HG03108 (cell line): ENCODE data around the gene C17orf67.
"Not testable (repeated sequence)": the region's sequence is repeated elsewhere in the genome, so short reads cannot be mapped to it uniquely, and the experiment has no call there.

ENCODE experiments used
- ATAC-seq: cut with Tn5 transposase; IDR thresholded peaks from one replicate; pipeline ENCODE4 v1.9.1; 2021; ENCODE audit warnings: moderate library complexity; ENCODE audit not compliant: unreplicated experiment

Gene C17orf67

DNA sequence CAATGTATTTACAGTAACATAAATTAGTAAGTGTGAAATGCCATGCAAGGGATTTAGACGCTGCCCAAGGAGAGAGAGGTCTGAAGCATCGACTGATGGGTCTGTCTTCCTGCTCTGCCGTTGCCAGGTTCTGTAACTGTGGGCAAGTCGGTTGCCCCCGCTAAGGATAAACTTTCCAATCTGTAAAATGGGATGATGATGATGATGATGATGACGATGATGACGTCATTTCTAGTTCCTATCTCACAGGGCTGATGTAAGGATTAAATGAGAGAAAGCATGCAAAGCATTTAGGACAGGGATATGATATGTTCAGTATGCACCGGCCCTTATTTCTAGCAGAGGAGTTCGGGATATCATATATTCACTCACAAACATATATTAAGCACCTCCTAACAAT lies 54.8 kb downstream of the C17orf67 start:
- ATAC-seq: no peak

DNA sequence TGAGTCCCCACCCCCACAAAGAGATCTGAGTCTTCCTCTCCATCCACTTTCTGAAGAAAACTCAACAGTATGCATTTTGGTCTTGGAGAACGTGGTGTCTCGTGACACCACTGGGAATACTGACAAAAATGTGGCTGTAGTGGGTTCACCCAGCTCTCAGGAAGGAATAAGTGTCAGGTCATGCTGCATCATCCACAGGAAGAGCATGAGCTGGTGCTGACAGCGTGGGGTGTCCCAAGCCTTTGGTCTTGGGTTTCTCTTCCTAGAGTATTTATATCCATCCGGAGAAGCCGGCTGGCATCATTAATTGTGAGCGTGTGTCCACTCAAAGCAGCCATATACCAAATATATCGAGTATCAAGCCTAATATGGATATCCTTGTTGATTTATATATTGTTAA lies 55.9 kb downstream of the C17orf67 start:
- no peak for ATAC-seq

DNA sequence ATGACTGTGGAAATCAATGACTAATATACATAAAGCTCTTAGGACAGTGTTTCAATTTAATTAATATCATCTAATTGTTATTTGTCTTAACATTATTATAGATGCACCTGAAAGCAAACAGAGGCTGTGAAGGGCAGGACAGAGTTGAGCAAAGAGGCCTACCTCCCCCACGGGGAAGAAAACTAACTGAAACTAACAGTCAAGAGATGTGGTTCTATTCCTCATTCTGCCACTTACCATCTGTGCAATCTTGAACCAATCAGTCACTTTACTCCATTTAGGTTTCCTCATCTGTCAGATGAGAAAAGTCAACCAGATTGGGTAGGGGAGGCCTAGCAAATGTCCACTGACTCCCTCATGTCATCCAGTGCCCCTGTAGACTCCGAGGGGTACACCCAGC lies 59.1 kb downstream of the C17orf67 start:
- ATAC-seq: no peak

GRCh38 chr17:56773124-56773523 lies 60.6 kb downstream of the C17orf67 start:
- ATAC-seq: no peak

DNA sequence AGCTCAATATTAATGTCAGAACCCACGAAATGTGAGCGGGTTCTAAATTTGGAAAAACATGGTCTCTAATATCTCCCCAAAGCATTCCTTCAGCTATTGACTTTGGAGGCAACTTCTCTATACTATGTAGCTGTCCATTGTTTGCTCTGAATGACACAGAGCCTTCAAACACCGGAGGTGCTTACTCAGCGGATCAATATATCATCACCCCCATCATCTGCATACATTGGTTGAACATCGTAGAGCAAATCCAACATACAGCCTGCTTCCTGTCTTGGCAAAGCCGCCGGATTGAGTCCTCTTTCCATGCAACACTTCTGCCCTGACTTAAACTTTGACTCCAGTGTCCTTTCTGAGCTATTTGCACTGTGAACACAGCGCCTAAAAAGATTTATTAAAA lies 61.3 kb downstream of the C17orf67 start:
- no peak for ATAC-seq

- ATAC-seq: no peak
Measured at GRCh38 chr17:56771975-56772374, 61.7 kb downstream of the C17orf67 start.

GRCh38 chr17:56771563-56771962 lies 62.2 kb downstream of the C17orf67 start:
- ATAC-seq: no peak

GRCh38 chr17:56770427-56770826 lies 63.3 kb downstream of the C17orf67 start:
- no peak for ATAC-seq

DNA sequence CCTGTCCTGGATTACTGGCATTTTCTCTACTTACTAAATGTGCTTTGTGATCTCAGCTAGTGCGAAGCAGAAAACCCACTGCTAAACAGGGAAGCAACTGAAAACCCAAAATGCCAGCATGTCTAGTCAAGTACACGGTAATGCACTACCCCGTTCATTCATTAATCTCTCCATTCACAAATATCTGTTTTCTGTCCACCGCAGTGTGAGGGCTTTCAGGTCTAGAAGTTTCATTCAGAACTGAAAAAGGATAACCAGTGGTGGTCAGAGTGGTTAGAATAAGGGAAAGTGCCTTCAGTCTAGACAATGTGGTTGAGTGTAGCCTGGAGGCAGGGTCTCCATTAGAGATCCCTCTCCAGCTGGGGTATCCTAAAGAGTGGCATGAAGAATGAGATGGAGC lies 68.3 kb downstream of the C17orf67 start:
- no peak for ATAC-seq

DNA sequence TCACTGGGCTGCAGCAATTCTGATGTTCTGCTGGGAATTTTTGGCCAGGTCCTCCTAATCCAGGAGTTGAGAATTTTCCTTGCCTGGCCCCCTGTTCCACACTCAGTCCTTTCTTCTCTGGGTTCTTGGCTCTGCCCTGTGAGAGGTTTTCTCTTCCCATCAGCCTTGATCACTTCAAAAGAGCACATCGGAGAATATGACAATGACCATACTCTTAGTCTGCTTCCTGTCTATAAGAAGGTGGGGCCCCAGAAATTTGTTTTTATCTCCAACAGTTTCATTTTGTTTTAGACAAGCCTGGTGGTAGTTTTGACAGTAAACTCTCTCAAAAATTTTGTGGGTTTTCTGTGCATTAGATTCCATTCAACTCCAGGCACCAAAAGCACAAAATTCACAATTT lies 70.7 kb downstream of the C17orf67 start:
- no peak for ATAC-seq

DNA sequence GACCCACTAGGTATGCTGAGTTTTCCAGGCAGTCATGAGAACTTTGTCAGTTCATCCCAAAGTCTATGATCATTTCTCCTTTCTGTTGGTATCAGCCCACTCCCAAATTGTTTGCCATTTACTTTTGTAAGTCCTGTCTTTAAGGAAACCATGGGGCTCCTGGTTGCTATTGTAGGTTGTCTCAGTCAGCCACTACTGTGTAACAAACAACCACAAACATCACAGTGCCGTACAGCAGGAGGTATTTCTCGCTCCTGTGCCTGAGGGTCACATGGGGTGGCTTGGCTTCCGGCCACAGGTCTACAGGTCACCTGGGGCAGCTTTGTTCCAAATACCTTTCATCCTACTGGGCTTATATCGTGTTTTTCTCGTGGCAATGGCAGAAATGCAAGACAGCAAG lies 71.6 kb downstream of the C17orf67 start:
- ATAC-seq: no peak

GRCh38 chr17:56761387-56761786 lies 72.3 kb downstream of the C17orf67 start:
- ATAC-seq: no peak

- not testable (repeated sequence) for ATAC-seq
Measured at GRCh38 chr17:56757611-56758010, 76.1 kb downstream of the C17orf67 start.

- ATAC-seq: no peak
Measured at GRCh38 chr17:56756536-56756935, 77.2 kb downstream of the C17orf67 start.

- no peak for ATAC-seq
Measured at GRCh38 chr17:56755310-56755709, 78.4 kb downstream of the C17orf67 start.

DNA sequence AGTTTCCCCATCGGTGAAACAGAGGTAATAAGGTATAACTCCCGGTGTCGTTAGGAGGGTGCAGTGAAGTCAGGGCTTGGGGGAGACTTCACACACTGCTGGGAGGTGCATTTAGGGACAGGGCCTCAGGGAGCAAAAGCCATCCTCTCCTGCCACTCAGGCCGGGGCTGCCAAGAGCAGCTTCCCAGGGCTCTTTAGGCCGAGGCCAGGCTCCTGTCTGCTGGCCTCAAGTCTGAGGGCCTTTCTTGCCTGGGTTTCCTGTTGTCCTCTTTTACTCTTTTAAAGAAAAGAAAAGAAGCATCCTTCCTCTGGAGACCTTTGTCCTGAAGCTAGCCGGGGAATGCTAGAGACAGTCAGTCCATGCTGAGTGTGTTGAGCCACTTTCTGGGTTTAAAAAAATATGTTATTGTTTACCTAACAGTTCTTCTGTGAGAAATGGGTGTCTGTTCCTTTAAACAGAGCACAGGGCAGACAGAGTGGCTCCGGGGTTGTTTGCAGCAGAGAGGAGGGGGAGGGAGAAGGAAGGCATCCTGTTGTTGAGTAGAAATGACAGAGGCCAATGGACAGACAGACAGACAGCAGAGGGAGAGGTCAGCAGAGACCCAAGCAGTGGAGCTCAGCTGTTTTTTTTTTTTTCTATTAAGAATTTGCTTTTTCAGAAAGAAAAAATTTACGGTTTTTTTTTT lies 79.1 kb downstream of the C17orf67 start:
- ATAC-seq: no peak

GRCh38 chr17:56752263-56752836 lies 81.4 kb downstream of the C17orf67 start:
- no peak for ATAC-seq

DNA sequence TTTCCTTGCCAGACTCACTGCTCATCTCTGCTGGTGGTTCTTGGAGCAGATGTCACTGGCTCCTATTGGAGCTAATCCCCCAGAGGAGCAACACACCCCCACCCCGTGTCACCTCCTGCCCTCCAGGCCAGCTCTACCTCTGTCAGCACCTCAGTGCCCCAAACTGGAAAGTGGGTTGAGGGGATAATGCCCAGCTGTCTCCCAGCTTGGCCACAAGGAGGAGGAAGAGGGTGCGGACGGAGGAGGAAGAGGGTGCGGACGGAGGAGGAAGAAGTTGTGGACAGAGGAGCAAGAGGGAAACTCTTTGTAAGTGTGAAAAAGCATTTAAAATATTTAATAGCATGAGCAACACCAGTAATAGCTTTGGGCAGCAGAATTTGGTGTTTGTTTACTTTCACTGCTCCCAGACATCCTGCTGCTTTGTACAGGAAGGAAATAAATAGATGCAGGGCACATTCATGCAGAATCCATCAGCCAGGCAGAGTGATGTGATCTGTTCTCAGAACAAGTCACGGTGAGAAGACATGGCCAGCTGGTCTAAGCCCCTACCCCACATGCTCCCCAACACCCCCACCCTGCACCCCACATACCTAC lies 82.5 kb downstream of the C17orf67 start:
- ATAC-seq: no peak

DNA sequence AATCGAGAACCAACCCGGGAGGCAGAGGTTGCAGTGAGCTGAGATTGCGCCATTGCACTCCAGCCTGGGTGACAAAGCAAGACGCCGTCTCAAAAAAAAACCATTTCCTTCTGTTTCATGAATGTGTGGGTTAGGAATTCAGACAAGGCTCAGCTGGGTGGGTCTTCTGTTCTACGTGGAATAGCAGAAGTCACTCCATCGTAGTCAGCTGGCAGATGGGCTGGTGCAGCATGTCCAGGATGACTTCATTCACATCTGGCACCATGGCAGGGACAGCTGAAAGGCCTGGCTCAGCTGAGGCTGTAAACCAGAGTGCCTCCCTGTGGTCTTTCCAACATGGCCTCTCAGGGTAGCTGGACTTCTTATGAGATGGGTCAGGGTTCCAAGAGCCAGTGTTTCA lies 89.0 kb downstream of the C17orf67 start:
- no peak for ATAC-seq

- no peak for ATAC-seq
Measured at GRCh38 chr17:56742601-56743000, 91.1 kb downstream of the C17orf67 start.
